HG03469 (cell line): ENCODE results near the gene H19.

Experiments used
- ATAC-seq: cut with Tn5 transposase; IDR thresholded peaks from one replicate; pipeline ENCODE4 v1.9.1; 2021; ENCODE audit warnings: mild to moderate bottlenecking, moderate library complexity, moderate number of reproducible peaks; ENCODE audit not compliant: unreplicated experiment

The H19 gene

DNA sequence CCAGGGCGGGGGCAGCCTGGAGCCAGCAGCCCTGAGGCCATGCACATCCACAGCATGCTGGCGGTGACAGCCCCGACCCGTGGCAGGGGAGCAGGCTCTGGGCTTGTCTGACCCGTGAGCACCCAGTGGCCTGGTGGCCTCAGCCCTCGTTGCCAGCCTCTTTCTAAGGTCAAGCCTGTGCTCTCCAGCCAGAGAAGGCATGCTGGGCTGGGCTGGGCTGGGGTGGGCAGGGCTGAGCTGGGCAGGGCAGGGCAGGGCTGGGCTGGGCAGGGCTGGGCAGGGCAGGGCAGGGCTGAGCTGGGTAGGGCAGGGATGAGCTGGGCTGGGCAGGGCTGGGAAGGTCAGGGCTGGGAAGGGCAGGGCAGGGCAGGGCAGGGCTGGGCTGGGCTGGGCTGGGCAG is 10.6 kb downstream of the H19 start:
- ATAC-seq, result no peak

DNA sequence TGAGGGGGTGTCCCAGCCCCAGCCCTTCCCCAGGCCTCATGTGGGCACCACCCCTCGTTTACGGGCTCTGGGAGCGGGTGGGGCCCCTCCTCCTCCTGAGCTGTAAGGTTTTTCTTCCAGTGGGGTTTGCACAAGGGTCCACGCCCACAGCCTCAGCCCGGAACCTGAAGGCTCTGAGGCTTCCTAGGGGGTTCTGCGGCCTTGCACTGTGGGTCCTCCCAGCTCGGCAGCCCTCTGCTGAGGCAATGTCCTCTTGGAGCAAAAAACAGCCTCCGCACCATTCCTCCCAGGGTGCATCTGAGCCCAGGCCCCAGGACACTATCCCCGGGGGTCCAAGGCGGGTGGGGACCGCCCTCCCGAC is 14.1 kb downstream of the H19 start:
- no peak for ATAC-seq

DNA sequence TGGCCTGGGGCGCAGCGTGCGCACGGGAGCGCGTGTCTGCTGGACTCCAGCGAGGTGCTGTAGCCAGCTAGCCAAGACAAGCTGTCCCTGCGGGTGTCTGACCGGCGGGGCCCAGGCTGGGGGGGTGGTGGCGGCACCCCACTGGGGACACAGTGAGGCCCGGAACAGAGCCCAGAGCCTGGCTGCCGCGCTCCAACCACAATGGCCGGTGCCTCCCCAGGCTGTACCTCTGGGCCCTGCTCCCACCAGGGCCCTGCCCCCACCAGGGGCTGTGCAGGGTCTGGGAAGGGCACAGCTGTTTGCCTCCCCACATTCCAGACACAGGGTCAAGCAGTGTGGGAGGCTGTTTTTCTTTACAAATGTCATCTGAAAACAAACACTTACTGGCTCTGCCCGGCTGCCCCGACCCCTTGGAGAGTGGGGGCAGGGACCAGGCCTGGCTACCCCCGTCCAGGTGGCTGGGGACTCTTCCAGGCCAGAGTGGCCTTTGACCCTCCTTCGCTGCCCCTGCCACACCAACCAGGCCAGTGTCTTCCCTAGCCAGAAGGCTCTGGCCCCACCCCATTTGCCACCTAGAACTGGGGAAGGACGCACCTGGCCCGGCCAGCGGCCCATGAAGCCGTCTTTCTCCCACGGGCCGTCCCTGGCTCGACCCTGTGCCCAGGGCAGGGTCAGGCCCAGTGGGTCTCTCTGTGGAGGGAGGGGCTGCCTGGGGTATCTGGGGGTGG is 14.6 kb downstream of the H19 start:
- no peak for ATAC-seq

DNA sequence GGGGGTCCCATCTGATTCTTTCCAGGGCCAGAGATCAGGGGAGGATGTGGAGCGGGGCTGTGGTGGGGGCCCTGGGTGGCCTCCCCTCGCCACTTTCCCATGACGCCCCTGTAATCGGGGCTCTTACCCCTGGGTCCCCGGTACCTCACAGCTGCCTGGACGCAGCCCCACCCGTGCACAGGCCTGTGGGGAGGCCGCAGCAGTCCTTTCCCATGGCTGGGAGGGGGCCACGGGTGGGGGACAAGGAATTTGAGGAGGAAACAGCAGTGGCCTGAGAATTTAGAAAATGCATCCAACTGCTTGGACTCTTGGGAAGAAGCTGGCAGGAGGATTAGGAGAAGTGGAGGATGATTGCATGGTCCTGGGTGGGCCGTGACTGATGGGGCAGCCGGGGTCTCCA is 18.0 kb downstream of the H19 start:
- no peak for ATAC-seq

DNA sequence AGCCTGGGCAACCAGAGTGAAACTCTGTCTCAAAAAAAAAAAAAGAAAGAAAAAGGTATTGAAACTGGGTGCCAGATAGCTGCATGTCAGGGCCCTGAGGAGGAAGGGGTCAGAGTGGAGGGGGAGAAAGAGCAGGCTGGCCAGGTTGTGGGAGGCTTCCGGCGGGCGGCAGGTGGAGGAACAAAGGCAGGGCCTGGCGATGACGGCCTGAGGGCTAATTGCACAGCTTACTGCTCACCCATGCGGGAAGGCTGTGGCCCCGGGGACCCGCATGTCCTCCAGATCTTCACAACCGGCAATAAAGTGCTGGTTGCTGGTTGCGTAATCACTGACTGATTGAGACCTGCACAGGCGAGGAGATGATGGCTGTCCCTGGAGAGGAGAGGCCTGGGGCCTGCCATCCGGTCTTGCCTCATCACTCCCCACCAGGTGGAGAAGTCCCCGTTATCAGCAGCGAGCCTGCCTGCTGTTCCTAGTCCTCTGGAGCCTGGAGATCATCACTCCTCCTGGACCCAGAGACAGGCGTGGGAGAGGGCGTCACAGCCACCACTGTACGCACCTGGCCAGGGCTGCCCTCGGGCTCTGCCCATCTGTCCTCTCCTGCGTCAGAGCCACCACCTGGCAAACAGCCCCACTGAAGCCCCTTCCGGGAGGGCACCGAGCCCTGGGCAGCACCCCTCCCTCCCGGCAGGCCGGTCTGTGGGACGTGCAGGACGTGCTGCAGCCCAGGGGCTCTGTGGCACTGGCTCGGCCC is 18.7 kb downstream of the H19 start:
- no peak for ATAC-seq

DNA sequence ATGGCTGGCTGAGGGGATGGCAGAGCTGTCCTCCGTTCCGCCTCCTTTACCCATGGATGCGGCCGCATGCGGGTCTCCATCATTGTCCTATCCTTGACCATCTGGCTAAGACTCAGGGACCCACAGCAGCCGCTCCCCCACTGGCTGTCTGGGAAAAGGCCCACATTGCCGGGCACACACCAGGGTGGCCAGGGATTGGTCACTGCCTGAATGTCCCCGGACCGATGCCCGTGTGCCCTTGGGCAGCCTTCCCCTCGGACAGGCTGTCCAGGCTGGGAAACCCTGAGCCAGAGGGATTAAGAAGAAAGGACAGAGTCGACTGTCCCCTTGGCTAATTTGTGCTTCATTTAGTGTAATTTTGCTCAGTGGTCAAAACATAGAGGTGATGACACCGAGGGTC is 22.5 kb downstream of the H19 start:
- ATAC-seq, result no peak

DNA sequence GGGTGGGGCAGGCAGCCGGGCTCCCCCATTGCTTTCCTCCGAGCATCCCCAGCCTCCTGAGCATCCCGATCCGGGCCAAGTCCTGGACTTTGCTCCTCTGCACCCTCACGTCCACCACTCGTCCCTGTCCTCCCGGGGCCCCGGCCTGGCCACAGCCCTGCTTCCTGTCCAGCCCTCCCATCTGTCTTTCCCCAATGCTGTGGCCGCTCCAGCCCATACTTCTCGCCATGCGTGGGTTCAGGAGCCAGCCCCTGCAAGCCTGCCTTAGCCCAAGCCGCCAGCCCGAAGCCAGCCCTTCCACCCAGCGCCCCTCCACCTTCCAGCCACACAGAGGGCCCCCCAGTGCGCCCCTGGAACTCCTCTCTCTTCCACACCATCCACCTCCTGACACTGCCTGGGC is 26.7 kb downstream of the H19 start:
- no peak for ATAC-seq

DNA sequence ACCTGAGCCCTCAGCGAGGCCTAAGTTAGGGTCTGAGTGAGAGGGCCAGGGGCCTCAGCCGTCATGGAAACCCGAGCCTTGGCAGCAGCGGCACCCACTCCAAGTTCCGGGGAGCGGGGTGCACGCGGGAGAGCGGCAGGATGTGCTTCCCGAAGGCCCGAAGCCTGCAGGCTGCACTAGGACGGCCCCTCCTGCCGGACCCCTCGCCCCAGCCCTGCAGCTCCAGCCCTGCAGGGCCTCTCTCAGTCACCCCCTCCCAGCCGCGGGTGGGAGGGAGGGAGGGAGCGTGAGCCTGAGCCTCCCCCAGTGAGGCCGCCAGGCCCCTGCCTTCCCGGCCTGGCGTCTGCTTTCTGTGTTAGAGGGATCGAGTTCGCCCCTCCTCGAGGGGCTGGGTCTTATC is 27.9 kb downstream of the H19 start:
- no peak for ATAC-seq

DNA sequence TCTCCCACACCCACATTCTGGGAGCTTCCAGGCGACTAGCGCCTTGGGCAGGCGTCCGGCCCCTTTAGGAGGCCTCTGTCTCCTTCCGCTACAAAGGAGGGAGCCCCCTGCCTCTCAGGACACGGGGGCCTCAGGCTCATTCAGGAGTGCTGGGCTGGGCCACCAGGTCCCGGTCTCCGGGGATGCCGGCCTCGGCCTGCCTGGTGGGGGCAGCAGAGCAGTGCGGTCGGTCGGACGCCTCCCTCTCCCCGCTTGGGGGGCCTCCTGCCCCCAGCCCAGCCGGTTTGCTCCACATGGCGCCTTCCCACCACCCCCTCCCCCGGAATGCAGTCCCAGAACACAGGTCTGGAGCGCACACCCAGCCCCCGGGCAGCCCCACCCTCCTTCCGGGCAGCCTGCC is 28.6 kb downstream of the H19 start:
- no peak for ATAC-seq

DNA sequence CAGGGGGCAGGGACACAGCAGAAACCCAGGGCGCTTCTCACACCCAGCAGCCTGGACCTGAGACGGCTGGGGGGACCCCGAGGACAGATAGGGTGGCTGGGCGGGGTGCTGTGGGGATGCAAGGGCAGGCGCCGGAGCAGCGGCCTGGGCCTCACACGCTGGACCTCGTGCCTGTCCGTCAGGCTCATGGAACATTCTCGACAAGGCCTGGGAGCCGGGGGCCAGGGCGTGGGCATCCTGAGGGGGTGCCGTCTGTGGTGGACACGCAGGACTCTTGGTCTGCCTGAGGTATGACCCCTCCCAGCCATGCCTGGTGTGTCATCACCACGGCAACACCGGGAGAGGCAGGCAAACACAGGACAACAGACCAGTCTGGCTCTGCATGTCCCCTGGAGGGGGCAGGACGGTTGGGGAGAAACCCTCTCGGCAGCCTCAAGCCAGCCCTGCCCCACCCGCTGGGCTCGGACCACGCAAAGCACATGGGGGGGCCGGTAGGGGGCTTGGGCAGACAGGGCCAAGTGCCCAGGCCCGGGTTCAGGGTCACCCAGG is 29.1 kb downstream of the H19 start:
- no peak for ATAC-seq

DNA sequence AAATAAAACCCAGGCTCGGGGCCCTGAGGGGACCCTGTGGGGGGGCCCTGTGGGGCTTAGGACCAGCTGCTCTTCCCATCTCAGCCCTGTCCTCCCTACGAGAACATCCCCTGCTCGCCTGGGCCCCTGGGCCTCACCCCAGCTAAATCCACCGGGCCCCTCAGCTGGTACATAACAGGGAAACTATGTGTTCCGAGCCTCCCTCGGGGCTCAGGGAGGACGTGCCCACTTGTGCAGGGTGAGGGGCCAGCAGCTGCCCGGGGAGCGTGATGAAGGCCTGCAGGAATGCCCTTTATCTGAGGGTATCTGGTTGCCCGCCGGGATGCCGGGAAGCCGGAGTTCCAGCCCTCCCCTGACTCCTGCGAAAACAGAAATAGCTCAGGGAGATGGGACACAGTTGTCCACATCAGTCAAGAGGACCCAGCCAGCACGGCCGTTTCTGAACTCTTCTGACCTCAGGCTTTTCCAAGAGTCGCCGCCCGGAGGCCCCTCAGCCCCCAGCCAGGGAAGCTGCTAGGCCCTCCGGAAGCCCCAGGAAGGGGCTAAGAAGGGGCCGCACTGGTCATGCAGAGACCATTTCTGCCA is 29.9 kb downstream of the H19 start:
- ATAC-seq, result no peak

DNA sequence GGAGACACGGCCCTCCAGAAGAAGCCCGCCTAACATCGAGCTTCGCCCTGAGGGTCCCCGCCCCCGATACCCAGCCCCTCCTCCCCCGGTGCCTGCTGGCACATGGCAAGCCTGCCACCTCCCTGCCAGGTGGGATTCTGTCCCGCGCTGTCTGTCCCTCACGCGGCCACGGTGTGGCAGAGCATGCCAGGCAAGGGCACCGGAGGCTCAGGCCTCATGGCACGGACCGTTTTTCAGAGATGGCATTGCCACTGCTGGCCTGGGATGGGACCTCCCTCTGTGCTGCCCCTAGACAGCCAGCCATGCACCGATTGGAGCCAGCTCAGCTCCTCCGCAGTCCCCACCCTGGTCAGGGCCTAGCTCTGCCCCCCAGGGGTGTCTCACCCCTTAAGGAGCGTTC is 31.1 kb downstream of the H19 start:
- ATAC-seq, result no peak

DNA sequence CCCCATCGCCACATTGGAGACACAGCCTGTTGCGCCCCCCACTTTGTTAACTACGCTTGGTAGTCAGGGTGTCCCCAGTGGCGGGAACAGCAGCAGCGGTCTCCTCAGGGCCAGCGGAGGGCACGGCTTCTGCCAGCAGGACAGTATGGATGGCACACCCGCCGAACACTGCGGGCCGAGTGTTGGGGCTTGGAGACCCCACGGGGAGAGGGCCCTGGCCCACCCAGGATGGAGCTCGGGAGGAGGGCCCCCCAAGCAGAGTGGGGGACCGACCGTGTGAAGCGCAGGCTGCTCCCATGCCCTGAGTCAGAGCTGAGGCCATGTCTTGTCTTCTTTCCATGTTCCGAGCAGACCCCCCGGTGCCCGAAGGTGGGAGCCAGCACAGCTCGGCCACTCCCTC is 32.7 kb downstream of the H19 start:
- ATAC-seq, result no peak

DNA sequence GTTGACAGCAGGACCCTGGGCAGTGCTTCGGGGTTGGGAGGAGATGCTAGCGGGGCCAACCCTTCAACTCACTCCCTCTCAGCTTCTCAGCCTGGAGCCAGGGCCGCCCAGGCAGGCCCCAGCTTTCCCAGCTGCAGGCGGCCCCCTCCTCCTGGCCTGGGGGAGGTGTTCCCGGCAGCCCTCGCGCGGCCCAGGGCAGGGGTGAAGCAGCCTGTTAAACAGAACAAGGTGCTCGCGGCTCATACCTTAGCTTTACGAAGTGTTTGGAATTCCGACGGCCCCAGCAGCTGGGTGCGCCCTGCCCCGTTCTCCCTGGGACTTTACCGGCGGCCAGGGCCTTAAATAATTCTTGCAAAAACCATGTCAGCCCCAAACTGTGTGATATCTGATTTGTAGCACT is 33.3 kb downstream of the H19 start:
- no peak for ATAC-seq

DNA sequence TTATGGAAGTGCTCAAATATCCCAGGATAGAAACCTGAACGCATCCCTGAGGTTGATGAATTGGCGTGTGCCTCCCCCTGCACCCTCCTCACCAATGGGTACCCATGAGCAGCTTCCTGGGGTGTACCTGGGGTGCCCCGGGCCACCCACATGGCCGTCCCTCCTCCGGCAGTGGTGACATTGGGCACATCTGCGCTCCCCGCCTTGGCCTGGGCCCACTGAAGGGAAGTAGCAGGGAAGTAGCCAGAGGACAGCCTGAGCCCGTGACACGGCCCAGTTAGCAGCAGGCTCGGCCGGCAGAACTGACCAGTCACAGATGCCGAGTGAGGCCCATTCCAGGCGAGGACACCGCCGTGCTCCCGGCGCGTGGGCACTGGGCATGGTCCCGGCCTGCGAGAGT is 33.8 kb downstream of the H19 start:
- no peak for ATAC-seq

DNA sequence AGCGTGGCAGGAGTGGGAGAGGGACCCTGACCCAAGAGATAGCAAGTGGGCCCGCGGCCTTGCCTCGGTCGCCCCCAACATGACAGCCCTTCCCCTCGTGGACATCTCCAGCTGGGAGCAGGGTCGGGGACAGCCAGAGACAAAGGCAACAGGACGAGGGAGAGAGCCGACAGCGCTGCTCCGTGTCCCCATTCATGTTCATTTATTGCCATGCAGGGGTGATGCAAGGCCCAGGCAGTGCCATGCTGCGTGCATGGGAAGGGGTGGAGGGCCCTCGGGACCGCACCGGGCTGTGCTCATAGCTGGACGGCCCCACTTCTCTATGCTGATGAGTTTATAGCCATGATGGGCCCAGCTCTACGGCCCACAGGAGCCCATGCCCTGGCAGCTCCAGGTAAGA is 37.9 kb downstream of the H19 start:
- ATAC-seq, result no peak

DNA sequence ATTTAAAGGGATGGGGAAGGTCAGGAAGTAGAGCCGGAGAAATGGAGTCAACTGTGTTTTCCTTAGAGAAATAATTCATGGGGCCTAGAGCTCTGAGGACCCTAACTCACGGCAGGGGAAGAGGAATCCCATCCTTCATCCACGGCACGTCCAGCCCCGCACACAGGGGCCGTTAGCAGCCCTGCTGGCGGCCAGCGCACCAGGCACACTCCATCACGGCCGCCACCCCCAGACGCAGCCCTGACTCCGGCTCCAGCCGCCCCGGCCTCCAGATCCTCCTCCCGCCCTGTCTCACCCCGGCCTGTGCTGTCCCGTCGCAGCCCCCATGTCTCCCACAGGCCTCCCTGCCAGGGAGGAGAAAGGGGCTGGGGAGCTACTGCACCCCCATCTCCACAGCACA is 39.3 kb downstream of the H19 start:
- no peak for ATAC-seq

DNA sequence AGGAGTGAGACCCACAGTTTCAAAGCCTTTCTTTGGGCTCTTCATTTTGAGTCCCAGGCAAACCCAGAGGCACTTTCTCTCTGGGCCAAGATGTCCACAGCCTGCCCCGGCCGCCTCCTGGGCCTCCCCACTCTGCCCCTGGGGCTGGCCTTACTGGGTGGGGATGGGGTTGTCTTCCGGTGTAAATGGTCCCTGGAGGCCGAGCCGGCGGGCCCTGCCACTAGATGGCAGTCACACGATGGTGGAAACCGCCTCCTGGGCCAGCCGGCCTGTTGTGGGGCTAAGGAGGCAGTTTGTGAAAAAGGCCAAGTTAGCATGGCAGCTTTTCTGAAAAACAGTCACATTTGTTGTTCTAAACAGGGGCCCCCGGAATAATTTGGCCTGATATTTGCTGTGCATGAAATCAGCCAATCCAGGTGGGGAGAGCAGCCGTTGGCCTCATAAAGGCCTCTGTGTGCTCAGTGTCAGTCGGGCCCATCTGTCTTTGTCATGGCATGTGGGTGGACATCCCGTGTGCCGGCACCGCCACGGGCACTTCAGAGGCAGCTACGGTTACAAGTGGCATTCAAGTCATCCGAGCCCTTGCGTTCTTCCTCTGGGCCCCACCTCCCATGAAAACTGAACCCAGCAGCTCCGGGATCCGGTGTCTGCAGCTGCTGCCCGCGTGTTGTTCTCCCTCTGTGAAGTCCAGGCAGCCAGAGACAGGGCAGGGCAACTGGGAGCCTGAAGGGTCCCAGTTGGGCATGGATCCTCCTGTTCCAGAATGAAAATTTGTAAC is 44.0 kb downstream of the H19 start:
- ATAC-seq, result no peak

DNA sequence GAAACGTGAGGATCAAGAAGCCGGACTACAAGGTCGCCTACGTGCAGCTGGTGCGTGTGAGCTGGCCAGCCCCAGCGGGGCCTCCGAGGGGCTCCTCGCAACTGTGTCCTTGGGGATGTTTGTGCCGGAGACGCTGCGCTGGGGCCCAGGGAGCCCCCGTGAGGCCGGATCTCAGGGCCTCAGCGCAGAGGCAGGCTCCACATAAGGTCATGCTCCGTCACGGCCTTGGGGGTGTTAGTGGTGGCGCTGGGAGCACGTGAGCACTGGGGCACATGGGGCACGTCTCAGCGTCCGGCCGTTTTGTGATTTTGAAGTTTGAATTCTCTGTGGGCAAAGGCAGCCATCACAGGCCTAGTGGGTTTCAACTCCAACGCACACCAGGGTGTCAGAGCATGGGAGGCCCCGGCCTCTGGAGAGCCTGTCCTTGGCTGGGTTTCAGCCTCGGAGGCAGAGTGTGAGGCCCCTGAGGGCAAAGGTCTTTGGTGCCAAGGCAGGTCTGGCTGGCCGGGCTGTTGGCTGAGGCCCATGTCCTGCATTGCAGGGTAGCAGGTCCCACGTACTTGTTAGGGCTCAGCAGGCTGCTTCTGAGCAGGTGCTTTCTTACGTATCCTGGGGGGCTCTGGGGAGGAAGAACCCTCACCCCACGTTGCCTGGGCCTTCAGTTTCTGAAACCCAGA is 44.7 kb downstream of the H19 start:
- ATAC-seq, result no peak

DNA sequence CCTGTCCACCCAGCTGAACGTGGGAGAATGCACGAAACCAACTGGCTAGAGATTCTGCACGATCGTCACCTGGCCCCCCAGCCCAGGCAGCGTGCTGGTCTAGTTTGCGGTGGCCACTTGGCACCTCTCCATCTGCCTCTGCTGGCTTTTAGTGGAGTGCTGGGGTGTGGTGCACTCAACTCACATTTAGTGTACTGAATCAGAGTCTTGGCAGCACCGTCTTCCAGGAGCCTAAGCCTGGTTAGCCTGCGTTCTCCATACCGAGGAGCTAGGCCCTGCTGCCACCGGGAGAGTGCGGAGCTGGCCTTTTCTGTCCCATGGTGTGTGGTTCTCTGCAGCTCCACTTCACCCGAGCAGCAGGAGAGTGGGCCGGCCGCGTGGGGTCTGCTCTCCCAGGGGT is 47.7 kb downstream of the H19 start:
- no peak for ATAC-seq

DNA sequence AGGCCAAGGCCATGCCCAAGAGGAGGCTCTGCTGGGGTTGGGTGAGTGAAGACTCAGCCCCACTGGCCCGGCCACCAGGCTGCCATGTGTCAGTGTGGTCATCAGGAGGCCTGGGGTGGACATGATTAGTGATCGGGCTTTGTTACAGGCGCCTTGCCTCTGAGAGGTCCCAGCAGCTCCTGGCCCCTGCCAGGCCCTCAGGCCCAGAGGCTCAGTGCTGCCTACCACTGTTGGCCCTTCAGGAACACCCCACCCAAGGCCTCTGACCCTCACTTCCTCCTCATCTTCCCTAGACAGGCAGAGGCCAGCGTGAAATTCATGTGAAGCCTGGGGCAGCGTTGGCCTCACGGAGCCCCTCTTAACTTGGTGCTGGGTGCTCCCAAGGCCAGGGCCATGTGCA is 48.3 kb downstream of the H19 start:
- ATAC-seq, result no peak
